Gastroesophageal sphincter (tissue), 4 donors: ENCODE measurements around the gene ATPAF1. TPM values are rescaled to one million over a fixed set of nuclear protein-coding genes. Genes with fewer than 3 reads are reported as not detected.

ENCODE experiments used
- ATAC-seq: fragments of 150-250 bp; one replicate; pipeline ENCODE4 v1.9.1; 2016; ENCODE audit warnings: mild to moderate bottlenecking, moderate library complexity
- H3K27ac ChIP-seq, 4 donors: fragments of 200-600 bp; sonication (generic) in 3 of 4; 1 replicate in 3 of 4; 2 replicates in 1 of 4; pipeline ENCODE4 v1.5.1; 2016 to 2019
- H3K27me3 ChIP-seq: fragments of 200-600 bp; sonication (generic); one replicate; pipeline ENCODE4 v1.5.1; 2019
- H3K36me3 ChIP-seq, 2 donors: fragments of 200-600 bp; sonication (generic); one replicate each; pipeline ENCODE4 v1.5.1; 2019; ENCODE audit warnings: control low read depth in 1 of 2
- H3K4me1 ChIP-seq, 3 donors: fragments of 200-600 bp; sonication (generic); 1 replicate in 2 of 3; 2 replicates in 1 of 3; pipeline ENCODE4 v1.5.1; 2016 to 2019; ENCODE audit warnings: control low read depth in 2 of 3
- H3K4me3 ChIP-seq, 2 donors: fragments of 200-600 bp; sonication (generic); one replicate each; pipeline ENCODE4 v1.5.1; 2019; ENCODE audit warnings: mild to moderate bottlenecking in 1 of 2, moderate library complexity in 1 of 2
- H3K9me3 ChIP-seq, 3 donors: fragments of 200-600 bp; sonication (generic); one replicate each; pipeline ENCODE4 v1.5.1; 2017 to 2019; ENCODE audit warnings: control low read depth in 2 of 3
- EP300 ChIP-seq: sonication (generic); formaldehyde crosslinking; IDR thresholded peaks from one replicate; pipeline ENCODE4 v1.6.1; 2017; ENCODE audit warnings: antibody characterized with exemption, mild to moderate bottlenecking
- POLR2A ChIP-seq, 2 donors: fragments of 450-650 bp; IDR thresholded peaks; one replicate each; pipeline ENCODE4 v1.6.1; 2017; ENCODE audit warnings: antibody characterized with exemption in 2 of 2, mild to moderate bottlenecking in 2 of 2, moderate library complexity in 1 of 2
- POLR2AphosphoS5 ChIP-seq: sonication (generic); formaldehyde crosslinking; IDR thresholded peaks from one replicate; pipeline ENCODE4 v1.6.1; 2017; ENCODE audit warnings: antibody characterized with exemption
- WGBS, 2 donors: methylation state at CpG; one replicate each; pipeline ENCODE4 v1.1.5; 2018; ENCODE audit warnings: low coverage in 1 of 2; 5-methylcytosine and 5-hydroxymethylcytosine counted together
- total RNA-seq, 4 donors: library from RNA; depleted of rRNA; stranded (reverse); fragments of >200 nt; gene quantifications; one replicate each; pipeline ENCODE4 v1.1.0, GENCODE V29; 2016
- TF ChIP-seq, protein P1 (sequence below), 4 experiments: fragments of 200-600 bp in 2 of 4; fragments of 450-650 bp in 2 of 4; sonication (generic) in 1 of 4; IDR thresholded peaks; one replicate each; pipeline ENCODE4 v1.5.1; 2017 to 2019; ENCODE audit warnings: antibody characterized with exemption in 4 of 4, mild to moderate bottlenecking in 2 of 4, moderate library complexity in 2 of 4

Gene ATPAF1
- total RNA-seq, 4 donors from 2014 or later: 61.7 to 101 (median 81.8) TPM

DNA sequence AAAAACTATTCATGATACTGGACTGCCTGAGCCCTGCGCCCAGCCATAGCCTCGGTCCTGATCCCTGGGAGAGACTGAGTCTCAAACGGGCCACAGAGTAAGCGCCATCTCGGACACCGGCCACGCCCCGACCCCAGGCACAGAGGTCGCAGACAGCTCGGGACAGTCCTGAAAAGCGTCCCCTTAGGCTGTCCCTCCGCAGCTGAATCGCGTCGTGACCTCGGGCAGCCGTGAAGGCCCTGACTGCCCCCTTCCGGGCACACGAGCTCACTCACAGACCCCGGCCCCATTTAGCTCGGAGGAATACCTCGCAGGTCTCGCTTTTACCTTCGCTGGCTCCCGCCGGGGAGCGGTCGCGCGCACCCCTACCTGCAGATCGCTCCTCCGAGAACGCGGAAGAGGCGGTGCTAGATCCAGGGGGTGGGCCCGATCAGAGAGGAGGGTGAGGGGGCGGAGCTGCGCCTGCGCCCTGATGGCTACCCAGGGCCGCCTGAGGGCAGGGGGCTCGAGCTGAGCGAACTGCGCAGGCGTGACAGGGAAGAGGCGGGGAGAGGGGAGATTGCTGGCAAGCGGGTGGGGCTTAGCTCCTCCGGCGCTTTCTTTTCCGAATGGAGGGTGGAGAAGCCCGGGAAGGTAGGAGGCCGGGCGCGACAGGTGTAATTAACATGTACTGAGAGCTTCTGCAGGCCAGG is 64.2 kb downstream of the ATPAF1 start, which contains the start of gene MKNK1:
Gene MKNK1, minus strand, starts transcription at position 411 of the 692 bp plus-strand sequence. CDS start 20,941 bp downstream, outside the sequence.
- H3K27ac ChIP-seq: peak within 1 kb of the TSS; percentile 70 to 90 (median 87)
- H3K36me3 ChIP-seq: peaks cover 0 to 17% of the 10 kb centered on the region in 2 donors
- no peaks in the 10 kb centered on the region for H3K9me3 ChIP-seq
- H3K4me1 ChIP-seq: peaks cover 0 to 72% (median 20%) of the 10 kb centered on the region in 3 donors
- H3K27me3 ChIP-seq: no peaks in the 10 kb centered on the region
- 1 to 2% methylated on average over 10 to 22 of the region's 53 CpGs for WGBS, 2 donors
- ATAC-seq: peak; percentile 99
- peak within 1 kb of the TSS; percentile 92 to 99 for H3K4me3 ChIP-seq
- TF ChIP-seq EP300: no peak
- TF ChIP-seq, protein P1, sequence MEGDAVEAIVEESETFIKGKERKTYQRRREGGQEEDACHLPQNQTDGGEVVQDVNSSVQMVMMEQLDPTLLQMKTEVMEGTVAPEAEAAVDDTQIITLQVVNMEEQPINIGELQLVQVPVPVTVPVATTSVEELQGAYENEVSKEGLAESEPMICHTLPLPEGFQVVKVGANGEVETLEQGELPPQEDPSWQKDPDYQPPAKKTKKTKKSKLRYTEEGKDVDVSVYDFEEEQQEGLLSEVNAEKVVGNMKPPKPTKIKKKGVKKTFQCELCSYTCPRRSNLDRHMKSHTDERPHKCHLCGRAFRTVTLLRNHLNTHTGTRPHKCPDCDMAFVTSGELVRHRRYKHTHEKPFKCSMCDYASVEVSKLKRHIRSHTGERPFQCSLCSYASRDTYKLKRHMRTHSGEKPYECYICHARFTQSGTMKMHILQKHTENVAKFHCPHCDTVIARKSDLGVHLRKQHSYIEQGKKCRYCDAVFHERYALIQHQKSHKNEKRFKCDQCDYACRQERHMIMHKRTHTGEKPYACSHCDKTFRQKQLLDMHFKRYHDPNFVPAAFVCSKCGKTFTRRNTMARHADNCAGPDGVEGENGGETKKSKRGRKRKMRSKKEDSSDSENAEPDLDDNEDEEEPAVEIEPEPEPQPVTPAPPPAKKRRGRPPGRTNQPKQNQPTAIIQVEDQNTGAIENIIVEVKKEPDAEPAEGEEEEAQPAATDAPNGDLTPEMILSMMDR (IDR thresholded peaks at IDR 0.05): peak in 2 of 4 experiments; percentile 21 to 37
- peak; percentile 83 to 88 for TF ChIP-seq POLR2A (IDR thresholded peaks at IDR 0.05)
- peak; percentile 90 for TF ChIP-seq POLR2AphosphoS5

DNA sequence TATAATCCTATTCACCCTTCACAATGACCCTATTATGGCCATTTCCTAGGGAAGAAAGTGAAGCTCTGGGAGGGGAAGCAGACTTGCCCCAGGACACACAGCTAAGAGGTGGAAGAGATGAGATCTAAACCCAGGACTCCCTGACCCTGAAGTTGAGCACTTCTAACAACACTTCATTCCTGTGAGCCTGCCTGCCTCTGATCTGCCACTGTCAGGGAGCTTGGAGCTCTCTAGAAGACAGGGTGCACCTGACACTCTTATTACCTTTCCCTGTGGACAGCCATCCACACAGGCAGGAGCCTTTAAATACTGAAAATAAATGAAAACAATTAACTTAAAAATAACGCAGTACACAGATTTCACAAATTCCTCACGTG is 64.7 kb downstream of the ATPAF1 start:
- peaks cover 0 to 72% (median 20%) of the 10 kb centered on the region in 3 donors for H3K4me1 ChIP-seq
- TF ChIP-seq POLR2AphosphoS5: no peak
- TF ChIP-seq POLR2A (IDR thresholded peaks at IDR 0.05): no peak
- no peak for TF ChIP-seq EP300
- TF ChIP-seq, protein P1 (IDR thresholded peaks at IDR 0.05): no peak
- peak overlapping the region; percentile 92 to 99 for H3K4me3 ChIP-seq
- 0% methylated on average over 2 of the region's 2 CpGs for WGBS, 2 donors
- ATAC-seq: no peak
- H3K27ac ChIP-seq: peak overlapping the region; percentile 70 to 90 (median 87)
- H3K9me3 ChIP-seq: no peaks in the 10 kb centered on the region
- peaks cover 0 to 11% of the 10 kb centered on the region in 2 donors for H3K36me3 ChIP-seq
- H3K27me3 ChIP-seq: no peaks in the 10 kb centered on the region

DNA sequence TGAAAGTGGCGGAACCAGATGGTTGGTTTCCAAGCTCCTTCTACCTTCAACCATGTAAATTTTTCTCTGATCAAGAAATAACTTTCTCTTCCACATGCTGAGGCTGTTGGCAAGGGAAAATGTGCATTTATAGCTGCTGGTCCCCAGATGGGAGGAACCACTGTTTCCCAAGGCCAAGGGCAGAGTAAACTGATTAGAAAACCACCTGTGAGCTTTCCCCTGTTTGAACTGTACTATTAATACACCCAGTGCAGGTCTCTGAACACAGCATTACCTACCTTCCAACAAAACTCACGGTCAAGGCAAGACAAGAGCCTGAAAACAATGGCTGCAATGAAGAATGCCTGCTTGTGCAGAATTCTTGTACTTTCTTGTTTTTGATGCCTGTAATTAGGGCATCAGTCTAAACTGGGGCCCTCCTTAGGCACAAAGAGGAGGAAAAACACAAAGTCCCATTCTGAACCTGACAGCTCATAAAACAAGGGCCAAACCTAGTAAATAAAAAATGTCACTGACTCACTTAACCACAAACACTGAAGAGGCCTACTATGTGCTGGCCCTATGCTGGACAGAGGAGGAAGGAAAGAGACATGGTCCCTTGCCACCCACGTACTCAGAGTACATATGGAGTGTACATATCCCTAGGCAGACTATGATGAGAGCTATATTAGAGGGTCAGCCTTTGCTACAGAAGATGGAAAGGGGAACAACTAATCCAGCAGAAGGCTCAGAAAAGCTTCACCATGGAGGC is 66.7 kb downstream of the ATPAF1 start:
- Histone ChIP-seq H3K36me3 (peaks cover 0 to 3% of the 10 kb centered on the region in 2 donors), H3K4me3 (no peak overlapping the region), H3K27me3 (no peaks in the 10 kb centered on the region), H3K4me1 (peaks cover 0 to 68% (median 20%) of the 10 kb centered on the region in 3 donors), H3K9me3 (no peaks in the 10 kb centered on the region), H3K27ac (no peak overlapping the region)
- no peak for ATAC-seq
- TF ChIP-seq POLR2A (IDR thresholded peaks at IDR 0.05): no peak
- TF ChIP-seq, protein P1 (IDR thresholded peaks at IDR 0.05): no peak
- TF ChIP-seq POLR2AphosphoS5: no peak
- TF ChIP-seq EP300: no peak
- 83% methylated on average over 2 of the region's 3 CpGs; no CpG with 5 or more reads in 1 of the 2 donors for WGBS, 2 donors

DNA sequence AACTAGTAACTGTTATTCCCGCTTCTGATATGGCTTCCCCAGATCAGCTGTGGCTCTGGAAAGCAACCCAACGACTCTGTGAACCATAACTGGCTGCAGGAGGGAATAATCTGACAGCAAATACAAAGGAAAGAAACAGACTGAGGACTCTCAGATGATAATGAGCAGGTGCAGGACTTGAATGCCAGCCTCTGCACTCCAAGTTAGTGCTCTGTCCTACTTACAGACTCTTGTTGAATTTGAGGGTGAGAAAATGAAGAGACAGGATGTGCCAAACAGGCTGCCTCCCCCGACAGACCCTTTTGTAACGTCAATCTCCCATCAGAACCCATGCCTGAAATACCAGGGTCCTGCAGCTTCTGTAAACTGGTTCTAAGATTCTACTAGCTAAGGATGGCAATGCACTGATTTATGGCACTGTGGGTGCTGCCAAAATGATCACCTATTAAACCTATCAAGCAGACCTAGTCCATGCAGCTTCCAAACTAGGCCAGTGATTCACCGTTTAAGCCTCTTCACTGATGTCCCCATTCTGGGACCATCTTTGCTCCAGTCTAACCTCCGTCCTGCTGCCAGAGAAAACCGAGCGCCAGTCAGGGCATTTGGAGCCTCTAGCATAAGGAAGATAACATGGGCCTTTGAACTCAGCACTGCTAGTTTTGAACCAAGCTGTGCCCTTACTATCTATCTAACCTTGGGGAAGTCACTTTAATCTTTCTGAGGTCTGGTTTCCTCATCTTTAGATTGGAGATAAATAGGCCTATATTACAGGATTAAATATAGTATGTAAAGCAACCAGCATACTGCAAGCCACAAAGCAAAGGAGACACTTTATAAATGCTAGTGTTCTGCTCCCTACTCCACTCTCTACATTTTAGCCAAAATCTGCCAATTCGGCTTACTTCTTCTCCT is 68.8 kb downstream of the ATPAF1 start:
- 87 to 88% methylated on average over 3 to 5 of the region's 9 CpGs for WGBS, 2 donors
- ATAC-seq: no peak
- Histone ChIP-seq H3K27me3 (no peaks in the 10 kb centered on the region), H3K36me3 (peaks cover 0 to 3% of the 10 kb centered on the region in 2 donors), H3K4me3 (no peak overlapping the region), H3K27ac (no peak overlapping the region), H3K9me3 (no peaks in the 10 kb centered on the region), H3K4me1 (peaks cover 0 to 63% (median 22%) of the 10 kb centered on the region in 3 donors)
- no peak for TF ChIP-seq POLR2A (IDR thresholded peaks at IDR 0.05)
- no peak for TF ChIP-seq EP300
- TF ChIP-seq POLR2AphosphoS5: no peak
- TF ChIP-seq, protein P1 (IDR thresholded peaks at IDR 0.05): no peak
